Measurements from ENCODE around the gene BUD31.

The BUD31 gene

DNA sequence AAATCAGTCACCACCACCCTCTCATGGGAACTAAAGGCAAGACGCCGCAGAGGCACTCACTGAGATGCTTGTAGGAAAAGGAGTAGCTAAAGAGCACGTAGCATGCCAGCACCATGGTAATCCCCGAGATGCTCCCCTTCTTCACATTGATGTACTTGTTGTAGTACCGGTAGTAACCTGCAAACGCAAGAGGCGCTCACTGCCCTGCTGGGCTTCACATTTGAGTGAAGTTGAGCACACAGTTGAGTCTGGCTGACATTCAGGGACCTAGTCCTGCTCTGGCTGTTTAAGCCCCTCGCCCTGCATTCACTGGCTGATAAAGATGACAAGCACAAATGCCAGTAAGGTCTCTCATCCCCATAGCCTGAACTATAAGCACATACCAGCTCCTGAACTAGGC is 50.3 kb downstream of the BUD31 start:
- Histone ChIP-seq H3K27me3 (ENCODE audit: insufficient read depth, low read length) (no peaks in the 10 kb centered on the region), H3K23ac (ENCODE audit: low read length) (no peak overlapping the region), H3K4me1 (ENCODE audit: control insufficient read depth in 1 of 2, insufficient read depth in 2 of 2, low read length in 2 of 2) (peaks cover 0 to 6% of the 10 kb centered on the region in 2 experiments), H3K36me3 (ENCODE audit: control insufficient read depth in 1 of 2, insufficient read depth in 2 of 2, low read length in 2 of 2) (peaks cover 59 to 64% of the 10 kb centered on the region in 2 experiments), H2BK120ac (ENCODE audit: insufficient read depth, low read length, poor library complexity) (no peak overlapping the region), H2AK5ac (ENCODE audit: low read length) (no peak overlapping the region), H4K91ac (ENCODE audit: low read depth, low read length) (no peak overlapping the region), H3K18ac (ENCODE audit: low read length) (no peak overlapping the region), H3K4me3 (ENCODE audit: low read depth, low read length) (no peak overlapping the region), H3K27ac (ENCODE audit: low read depth, low read length) (no peak overlapping the region), H3K79me1 (ENCODE audit: low read length) (no peaks in the 10 kb centered on the region), H3K9ac (ENCODE audit: low read length) (no peak overlapping the region), H2AFZ (ENCODE audit: insufficient read depth, low read length, poor library complexity) (no peak overlapping the region), H3K9me3 (ENCODE audit: insufficient read depth, low read depth, low read length) (no peaks in the 10 kb centered on the region), H3K4me2 (ENCODE audit: low read length) (no peak overlapping the region), H3K4ac (ENCODE audit: low read depth, low read length) (no peak overlapping the region), H4K12ac (ENCODE audit: low read depth, low read length) (no peak overlapping the region), H3K14ac (ENCODE audit: low read length) (no peak overlapping the region), H4K8ac (ENCODE audit: low read depth, low read length) (no peak overlapping the region), H3K79me2 (ENCODE audit: control insufficient read depth, insufficient read depth, low read length, poor library complexity) (peaks cover 6% of the 10 kb centered on the region), H2BK12ac (ENCODE audit: low read length) (no peak overlapping the region), H2BK5ac (ENCODE audit: low read depth, low read length, poor library complexity) (no peak overlapping the region)
- DNase-seq, result peak in 1 of 2 donors; percentile 27
- WGBS (ENCODE audit: extremely low coverage, insufficient coverage, insufficient read length), result no CpG with 5 or more reads among the region's 8 CpGs

DNA sequence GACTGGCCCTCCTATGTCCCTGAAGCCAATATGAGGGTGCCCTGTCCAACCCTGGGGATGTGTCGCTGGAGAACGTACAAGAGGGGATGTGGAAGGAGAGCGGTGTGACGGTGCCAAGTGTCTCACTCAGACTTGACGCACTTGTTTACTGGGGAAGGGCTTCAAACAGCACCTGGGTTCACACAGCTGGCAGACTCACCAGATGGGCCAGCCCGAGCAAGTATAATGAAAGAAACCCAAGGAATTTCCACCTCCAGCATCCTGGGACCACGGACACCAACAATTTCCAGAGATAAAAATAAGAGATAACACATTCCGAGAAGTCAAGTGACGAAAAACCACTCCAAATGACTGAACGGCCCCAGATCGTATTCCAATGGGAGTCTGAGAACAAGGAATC is 51.9 kb downstream of the BUD31 start:
- peaks cover 13% of the 10 kb centered on the region for H3K79me2 ChIP-seq (ENCODE audit: control insufficient read depth, insufficient read depth, low read length, poor library complexity)
- H2BK120ac ChIP-seq (ENCODE audit: insufficient read depth, low read length, poor library complexity), result no peak overlapping the region
- H4K91ac ChIP-seq (ENCODE audit: low read depth, low read length), result no peak overlapping the region
- no CpG with 5 or more reads among the region's 11 CpGs for WGBS (ENCODE audit: extremely low coverage, insufficient coverage, insufficient read length)
- H3K9me3 ChIP-seq (ENCODE audit: insufficient read depth, low read depth, low read length), result no peaks in the 10 kb centered on the region
- no peak overlapping the region for H4K12ac ChIP-seq (ENCODE audit: low read depth, low read length)
- peak; percentile 52 to 58 for DNase-seq
- no peak overlapping the region for H2AFZ ChIP-seq (ENCODE audit: insufficient read depth, low read length, poor library complexity)
- H3K4me3 ChIP-seq (ENCODE audit: low read depth, low read length), result no peak overlapping the region
- H3K79me1 ChIP-seq (ENCODE audit: low read length), result peaks cover 3% of the 10 kb centered on the region
- H3K4me1 ChIP-seq (ENCODE audit: control insufficient read depth in 1 of 2, insufficient read depth in 2 of 2, low read length in 2 of 2), result peaks cover 0 to 11% of the 10 kb centered on the region in 2 experiments
- no peaks in the 10 kb centered on the region for H3K27me3 ChIP-seq (ENCODE audit: insufficient read depth, low read length)
- no peak overlapping the region for H3K4me2 ChIP-seq (ENCODE audit: low read length)
- H3K14ac ChIP-seq (ENCODE audit: low read length), result no peak overlapping the region
- H4K8ac ChIP-seq (ENCODE audit: low read depth, low read length), result no peak overlapping the region
- H2BK5ac ChIP-seq (ENCODE audit: low read depth, low read length, poor library complexity), result no peak overlapping the region
- H3K9ac ChIP-seq (ENCODE audit: low read length), result no peak overlapping the region
- H3K18ac ChIP-seq (ENCODE audit: low read length), result no peak overlapping the region
- peaks cover 46 to 49% of the 10 kb centered on the region in 2 experiments for H3K36me3 ChIP-seq (ENCODE audit: control insufficient read depth in 1 of 2, insufficient read depth in 2 of 2, low read length in 2 of 2)
- no peak overlapping the region for H3K27ac ChIP-seq (ENCODE audit: low read depth, low read length)
- no peak overlapping the region for H2AK5ac ChIP-seq (ENCODE audit: low read length)
- H3K23ac ChIP-seq (ENCODE audit: low read length), result no peak overlapping the region
- no peak overlapping the region for H2BK12ac ChIP-seq (ENCODE audit: low read length)
- peak overlapping the region; percentile 32 for H3K4ac ChIP-seq (ENCODE audit: low read depth, low read length)

DNA sequence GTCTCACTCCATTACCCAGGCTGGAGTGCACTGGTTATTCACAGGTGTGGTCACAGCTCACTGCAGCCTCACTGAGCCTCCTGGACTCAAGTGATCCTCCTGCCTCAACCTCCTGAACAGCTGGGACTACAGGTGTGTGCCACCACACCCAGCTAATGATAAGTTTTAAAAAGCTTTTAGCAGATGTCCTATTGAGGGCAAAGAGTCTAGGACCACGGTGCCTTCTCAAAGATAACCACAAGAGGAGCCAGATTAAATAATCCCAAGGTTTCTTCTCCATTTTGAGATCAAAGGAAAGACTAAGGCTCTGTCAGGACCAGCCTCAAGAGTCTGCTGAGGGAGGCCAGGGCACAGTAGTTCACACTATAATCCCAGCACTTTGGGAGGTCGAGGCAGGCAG is 52.5 kb downstream of the BUD31 start:
- H3K4me3 ChIP-seq (ENCODE audit: low read depth, low read length), result no peak overlapping the region
- no peak overlapping the region for H3K4me2 ChIP-seq (ENCODE audit: low read length)
- DNase-seq, result no peak
- H2AFZ ChIP-seq (ENCODE audit: insufficient read depth, low read length, poor library complexity), result no peak overlapping the region
- H2BK12ac ChIP-seq (ENCODE audit: low read length), result no peak overlapping the region
- H2AK5ac ChIP-seq (ENCODE audit: low read length), result no peak overlapping the region
- H2BK5ac ChIP-seq (ENCODE audit: low read depth, low read length, poor library complexity), result no peak overlapping the region
- peaks cover 41 to 44% of the 10 kb centered on the region in 2 experiments for H3K36me3 ChIP-seq (ENCODE audit: control insufficient read depth in 1 of 2, insufficient read depth in 2 of 2, low read length in 2 of 2)
- H4K12ac ChIP-seq (ENCODE audit: low read depth, low read length), result no peak overlapping the region
- no peak overlapping the region for H3K18ac ChIP-seq (ENCODE audit: low read length)
- peaks cover 0 to 11% of the 10 kb centered on the region in 2 experiments for H3K4me1 ChIP-seq (ENCODE audit: control insufficient read depth in 1 of 2, insufficient read depth in 2 of 2, low read length in 2 of 2)
- H3K23ac ChIP-seq (ENCODE audit: low read length), result no peak overlapping the region
- no CpG with 5 or more reads among the region's 2 CpGs for WGBS (ENCODE audit: extremely low coverage, insufficient coverage, insufficient read length)
- no peak overlapping the region for H3K27ac ChIP-seq (ENCODE audit: low read depth, low read length)
- no peak overlapping the region for H4K91ac ChIP-seq (ENCODE audit: low read depth, low read length)
- H4K8ac ChIP-seq (ENCODE audit: low read depth, low read length), result no peak overlapping the region
- H3K4ac ChIP-seq (ENCODE audit: low read depth, low read length), result no peak overlapping the region
- peaks cover 8% of the 10 kb centered on the region for H3K79me1 ChIP-seq (ENCODE audit: low read length)
- peaks cover 17% of the 10 kb centered on the region for H3K79me2 ChIP-seq (ENCODE audit: control insufficient read depth, insufficient read depth, low read length, poor library complexity)
- H3K9me3 ChIP-seq (ENCODE audit: insufficient read depth, low read depth, low read length), result no peaks in the 10 kb centered on the region
- H3K9ac ChIP-seq (ENCODE audit: low read length), result no peak overlapping the region
- no peak overlapping the region for H3K14ac ChIP-seq (ENCODE audit: low read length)
- no peaks in the 10 kb centered on the region for H3K27me3 ChIP-seq (ENCODE audit: insufficient read depth, low read length)
- H2BK120ac ChIP-seq (ENCODE audit: insufficient read depth, low read length, poor library complexity), result no peak overlapping the region

DNA sequence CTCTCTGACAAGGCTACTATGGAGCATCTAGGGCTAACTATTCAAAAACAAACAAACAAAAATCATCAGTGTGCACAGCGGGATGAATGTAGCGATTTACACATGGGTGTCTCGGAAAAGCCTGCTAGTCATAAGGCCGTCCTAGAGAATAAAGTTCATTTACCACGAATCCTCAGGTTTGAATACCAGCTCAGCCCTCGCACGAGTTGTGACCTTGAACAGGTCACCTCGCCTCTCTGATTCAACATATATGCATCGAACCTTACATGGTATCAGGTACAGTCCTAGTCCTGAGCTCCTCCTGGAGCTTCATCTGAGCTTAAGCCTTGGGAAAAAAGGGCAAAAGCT is 56.6 kb downstream of the BUD31 start:
- H2BK5ac ChIP-seq (ENCODE audit: low read depth, low read length, poor library complexity), result peak overlapping the region; percentile 90
- H3K27me3 ChIP-seq (ENCODE audit: insufficient read depth, low read length), result no peaks in the 10 kb centered on the region
- H3K27ac ChIP-seq (ENCODE audit: low read depth, low read length), result peak overlapping the region; percentile 49
- peak overlapping the region; percentile 99 for H3K14ac ChIP-seq (ENCODE audit: low read length)
- H3K4me2 ChIP-seq (ENCODE audit: low read length), result peak overlapping the region; percentile 84
- peaks cover 11% of the 10 kb centered on the region for H3K79me1 ChIP-seq (ENCODE audit: low read length)
- peak overlapping the region; percentile 95 for H2AK5ac ChIP-seq (ENCODE audit: low read length)
- peak overlapping the region; percentile 98 for H4K8ac ChIP-seq (ENCODE audit: low read depth, low read length)
- peaks cover 0 to 11% of the 10 kb centered on the region in 2 experiments for H3K4me1 ChIP-seq (ENCODE audit: control insufficient read depth in 1 of 2, insufficient read depth in 2 of 2, low read length in 2 of 2)
- no peak for DNase-seq
- H3K9me3 ChIP-seq (ENCODE audit: insufficient read depth, low read depth, low read length), result no peaks in the 10 kb centered on the region
- WGBS (ENCODE audit: extremely low coverage, insufficient coverage, insufficient read length), result no CpG with 5 or more reads among the region's 9 CpGs
- peak overlapping the region; percentile 93 for H3K9ac ChIP-seq (ENCODE audit: low read length)
- H3K18ac ChIP-seq (ENCODE audit: low read length), result peak overlapping the region; percentile 96
- peaks cover 8 to 9% of the 10 kb centered on the region in 2 experiments for H3K36me3 ChIP-seq (ENCODE audit: control insufficient read depth in 1 of 2, insufficient read depth in 2 of 2, low read length in 2 of 2)
- peak overlapping the region; percentile 82 for H4K12ac ChIP-seq (ENCODE audit: low read depth, low read length)
- peak overlapping the region; percentile 90 for H3K4ac ChIP-seq (ENCODE audit: low read depth, low read length)
- H2BK120ac ChIP-seq (ENCODE audit: insufficient read depth, low read length, poor library complexity), result peak overlapping the region; percentile 91
- no peak overlapping the region for H2BK12ac ChIP-seq (ENCODE audit: low read length)
- peak overlapping the region; percentile 68 for H2AFZ ChIP-seq (ENCODE audit: insufficient read depth, low read length, poor library complexity)
- peaks cover 17% of the 10 kb centered on the region for H3K79me2 ChIP-seq (ENCODE audit: control insufficient read depth, insufficient read depth, low read length, poor library complexity)
- peak overlapping the region; percentile 93 for H4K91ac ChIP-seq (ENCODE audit: low read depth, low read length)
- peak overlapping the region; percentile 86 for H3K4me3 ChIP-seq (ENCODE audit: low read depth, low read length)
- H3K23ac ChIP-seq (ENCODE audit: low read length), result no peak overlapping the region
